Activated T-helper 1 cell treated with Interleukin-2 at 50 U/mL for 16 hours (primary cell): ENCODE measurements around the gene RAB11B.
A peak's percentile ranks its signal among the peaks of the same experiment; 100 is the strongest.
"Not testable (repeated sequence)": the region's sequence is repeated elsewhere in the genome, so short reads cannot be mapped to it uniquely, and the experiment has no call there.

Experiments used
- DNase-seq: peaks from one replicate; pipeline ENCODE4 v3.0.0-alpha.2; 2020; ENCODE audit warnings: low read depth

RAB11B gene

DNA sequence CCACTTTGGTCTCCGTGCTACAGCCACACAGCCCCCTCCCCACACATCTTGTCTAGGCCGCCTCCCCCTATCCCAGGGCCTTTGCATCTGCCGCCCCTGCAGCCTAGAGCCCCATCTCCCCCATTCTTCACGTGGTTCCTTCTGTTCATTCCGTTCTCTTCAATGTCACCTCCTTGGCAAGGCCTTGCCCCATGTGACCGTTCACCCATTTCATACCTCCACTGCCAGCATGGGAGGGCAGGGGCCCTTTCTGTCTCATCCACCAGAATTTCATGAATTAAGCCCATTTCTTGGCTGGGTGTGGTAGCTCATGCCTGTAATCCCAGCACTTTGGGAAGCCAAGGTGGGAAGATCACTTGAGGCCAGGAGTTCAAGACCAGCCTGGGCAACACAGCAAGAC, 38.9 kb downstream of the RAB11B start:
- no peak for DNase-seq

DNA sequence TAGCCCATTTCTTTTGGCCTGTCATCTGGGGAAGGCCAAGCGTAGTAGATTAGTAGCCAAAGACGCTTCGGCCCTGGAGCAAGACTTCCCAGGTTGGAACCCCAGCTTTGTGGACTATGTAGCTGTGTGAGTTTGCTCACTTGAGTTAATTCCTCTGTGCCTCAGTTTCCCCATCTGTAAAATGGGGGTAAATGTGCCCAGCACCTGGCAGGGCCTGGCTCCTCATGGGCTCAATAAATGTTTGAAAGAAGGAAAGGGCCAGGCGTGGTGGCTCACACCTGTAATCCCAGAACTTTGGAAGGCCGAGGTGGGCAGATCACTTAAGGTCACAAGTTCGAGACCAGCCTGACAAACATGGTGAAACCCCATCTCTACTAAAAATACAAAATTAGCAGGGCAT, 39.7 kb downstream of the RAB11B start:
- DNase-seq: no peak

DNA sequence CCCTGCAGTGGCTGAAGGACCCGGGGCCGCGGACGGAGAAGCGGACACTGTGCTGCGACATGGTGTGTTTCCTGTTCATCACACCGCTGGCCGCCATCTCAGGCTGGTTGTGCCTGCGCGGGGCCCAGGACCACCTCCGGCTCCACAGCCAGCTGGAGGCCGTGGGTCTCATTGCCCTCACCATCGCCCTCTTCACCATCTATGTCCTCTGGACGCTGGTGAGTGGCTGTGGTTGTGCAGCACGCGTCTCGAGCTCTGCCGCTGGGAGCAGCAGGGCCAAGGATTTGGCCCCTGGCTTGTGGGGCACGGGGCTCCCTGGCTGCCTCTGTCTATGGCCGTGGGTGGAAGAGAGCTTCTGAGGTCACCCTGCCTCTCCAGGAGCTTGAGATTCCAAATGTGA, 40.5 kb downstream of the RAB11B start:
- no peak for DNase-seq

DNA sequence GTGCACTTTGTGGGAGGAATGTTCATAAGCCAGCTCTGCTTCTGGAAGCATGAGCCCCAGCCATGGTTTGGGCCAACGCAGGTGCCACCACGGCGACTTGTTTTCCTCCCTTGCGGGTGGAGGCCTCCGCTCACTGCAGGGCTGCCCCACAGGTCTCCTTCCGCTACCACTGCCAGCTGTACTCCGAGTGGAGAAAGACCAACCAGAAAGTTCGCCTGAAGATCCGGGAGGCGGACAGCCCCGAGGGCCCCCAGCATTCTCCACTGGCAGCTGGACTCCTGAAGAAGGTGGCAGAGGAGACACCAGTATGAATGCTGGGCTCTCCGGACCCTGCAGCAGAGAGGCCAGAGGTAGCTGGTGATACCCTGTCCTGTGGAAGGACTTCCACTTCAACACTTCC, 48.1 kb downstream of the RAB11B start:
- no peak for DNase-seq

DNA sequence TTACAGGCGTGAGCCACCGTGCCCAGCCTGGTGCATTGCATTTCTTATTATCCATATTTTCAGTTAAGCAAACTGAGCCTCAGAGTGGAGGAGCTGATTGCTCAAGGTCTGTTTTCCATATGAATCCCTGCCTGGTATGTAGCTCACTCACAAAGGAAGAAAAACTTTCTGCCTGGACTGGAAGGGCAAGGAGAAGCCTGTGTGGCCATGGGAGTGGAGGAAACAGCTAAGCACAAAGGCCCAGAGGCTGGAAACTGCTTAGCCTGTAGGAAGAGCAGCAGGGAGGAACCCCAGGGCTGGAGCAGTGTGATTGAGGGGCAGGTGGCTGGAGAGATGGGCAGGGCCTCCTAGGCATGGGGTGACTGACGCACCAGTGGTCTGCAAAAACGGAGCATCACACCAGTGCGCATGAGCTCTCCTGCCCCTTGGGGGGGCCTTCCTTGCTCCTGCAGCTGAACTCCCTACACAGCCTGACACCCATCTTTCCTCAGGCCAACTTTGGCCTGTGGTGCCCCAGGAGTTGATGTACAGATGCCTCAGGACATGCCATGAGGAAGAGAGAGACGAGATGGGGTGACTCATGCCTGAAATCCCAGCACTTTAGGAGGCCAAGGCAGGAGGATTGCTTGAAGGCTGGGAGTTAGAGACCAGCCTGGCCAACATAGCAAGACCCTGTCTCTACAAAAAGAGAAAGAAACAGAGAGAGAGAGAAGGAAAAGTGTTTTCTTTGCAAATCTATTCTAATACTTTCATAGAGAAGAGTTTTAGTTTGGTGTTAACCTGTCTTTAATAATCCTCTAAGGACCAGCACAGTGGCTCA, 51.8 kb downstream of the RAB11B start:
- DNase-seq: no peak

DNA sequence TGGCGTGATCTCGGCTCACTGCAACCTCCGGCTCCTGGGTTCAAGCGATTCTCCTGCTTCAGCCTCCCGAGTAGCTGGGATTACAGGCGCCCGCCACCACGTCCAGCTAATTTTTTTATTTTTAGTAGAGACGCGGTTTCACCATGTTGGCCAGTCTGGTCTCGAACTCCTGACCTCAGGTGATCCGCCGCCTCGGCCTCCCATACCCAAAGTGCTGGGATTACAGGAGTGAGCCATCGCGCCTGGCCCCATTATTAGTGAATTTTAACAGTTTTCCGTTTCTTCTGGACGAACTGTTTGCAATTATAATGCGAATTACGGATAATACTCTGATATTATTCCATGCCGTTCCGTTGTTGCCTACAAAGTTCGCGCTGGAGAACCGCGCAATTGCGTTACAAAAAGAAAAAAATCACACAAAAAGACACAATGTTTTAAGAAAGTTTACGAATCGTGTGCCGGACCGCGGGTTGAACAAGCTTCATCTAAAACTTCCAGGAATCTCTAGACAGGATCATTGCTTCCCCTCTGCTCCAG, 54.0 kb downstream of the RAB11B start:
- DNase-seq: not testable (repeated sequence)

DNA sequence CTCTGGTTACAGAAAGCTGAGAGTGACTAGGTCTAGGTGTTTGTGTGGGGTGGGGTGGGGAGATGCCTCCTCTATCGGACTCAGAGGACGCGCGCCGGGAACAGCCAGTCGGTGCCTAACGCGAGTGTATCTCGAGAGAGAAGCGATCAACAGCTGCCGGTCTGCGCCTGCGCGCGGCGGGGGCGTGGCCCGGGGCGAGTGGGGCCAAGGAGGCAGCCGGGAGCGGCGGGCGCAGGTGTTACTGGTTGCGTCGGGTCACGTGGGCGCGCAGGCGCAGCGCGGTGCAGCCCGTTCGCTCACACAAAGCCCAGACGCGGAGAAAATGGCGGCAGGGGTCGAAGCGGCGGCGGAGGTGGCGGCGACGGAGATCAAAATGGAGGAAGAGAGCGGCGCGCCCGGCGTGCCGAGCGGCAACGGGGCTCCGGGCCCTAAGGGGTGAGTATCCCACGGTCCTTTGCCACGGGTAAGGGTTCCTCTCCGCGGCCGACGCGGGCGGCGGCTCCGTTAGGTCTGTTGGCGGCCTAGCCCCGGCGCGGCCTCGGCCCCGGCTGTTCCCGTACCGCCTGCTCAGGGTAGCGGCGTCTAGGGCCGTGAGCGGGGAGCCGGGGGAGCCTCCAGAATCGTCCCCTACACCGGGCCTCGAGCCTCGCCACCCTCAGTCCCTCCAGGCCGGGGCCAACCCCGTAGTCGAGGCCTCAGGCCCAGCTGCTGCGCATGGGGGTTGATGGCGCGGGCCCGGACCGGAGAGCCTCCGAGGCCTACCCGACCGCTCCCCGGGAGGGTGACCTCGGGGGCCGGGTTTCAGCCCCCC, 54.7 kb downstream of the RAB11B start, which contains the start of gene HNRNPM:
Gene HNRNPM, plus strand, starts transcription at position 299 of the 811 bp plus-strand sequence. Its CDS starts 24 bp downstream, at position 323.
- peak; percentile 100 for DNase-seq

DNA sequence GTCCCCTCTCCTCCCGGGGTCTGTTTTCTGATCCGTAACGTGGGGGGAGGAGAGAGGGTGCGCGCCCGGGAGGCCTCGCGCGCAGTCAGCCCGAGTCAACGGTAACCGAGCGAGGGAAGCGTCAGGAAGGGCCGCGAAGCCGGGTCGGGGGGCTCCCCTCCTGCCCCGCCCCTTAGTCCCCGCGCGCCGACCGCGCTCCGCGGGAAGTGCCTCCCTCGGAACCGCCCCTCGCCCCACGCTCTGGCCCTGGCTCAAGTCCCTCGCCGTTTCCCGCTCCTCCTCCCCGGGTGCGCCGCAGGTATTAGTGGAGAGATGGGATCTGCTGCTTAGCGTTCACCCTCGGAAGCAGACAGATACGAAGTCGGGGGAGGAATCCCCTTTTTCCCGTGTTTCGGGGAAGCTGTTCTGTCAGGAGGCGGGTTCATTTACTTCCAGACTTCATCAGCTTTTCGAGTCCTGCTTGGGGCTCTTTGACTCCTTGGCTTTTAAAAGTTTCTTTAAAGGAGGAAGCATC, 55.4 kb downstream of the RAB11B start:
- DNase-seq: peak; percentile 17

DNA sequence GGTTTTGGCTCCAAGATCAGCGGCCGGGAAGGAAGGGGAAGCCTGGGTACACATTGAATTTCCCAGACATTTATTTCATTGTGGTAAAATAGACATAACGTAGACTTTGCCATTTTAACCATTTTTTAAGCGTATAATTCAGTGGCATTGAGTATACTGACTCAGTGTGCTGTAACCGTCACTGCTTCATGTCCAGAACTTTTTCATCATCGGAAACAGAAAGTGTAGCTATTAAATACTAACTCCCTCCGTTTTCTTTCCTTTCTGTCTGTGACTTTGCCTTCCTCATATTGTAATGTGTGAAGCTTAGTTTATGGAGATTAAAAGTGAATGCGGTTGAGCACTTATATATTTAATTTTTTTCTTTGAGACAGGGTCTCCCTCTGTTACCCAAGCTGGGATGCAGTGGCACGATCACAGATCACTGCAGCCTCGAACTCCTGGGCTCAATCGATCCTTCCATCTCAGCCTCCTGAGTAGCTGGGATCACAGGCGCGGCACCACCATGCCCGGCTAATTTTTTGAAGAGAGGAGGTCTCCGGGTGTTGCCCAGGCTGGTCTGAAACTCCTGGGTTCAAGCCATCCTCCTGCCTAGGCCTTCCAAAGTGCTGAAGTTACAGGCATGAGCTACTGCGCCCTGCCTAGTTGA, 56.0 kb downstream of the RAB11B start:
- no peak for DNase-seq

DNA sequence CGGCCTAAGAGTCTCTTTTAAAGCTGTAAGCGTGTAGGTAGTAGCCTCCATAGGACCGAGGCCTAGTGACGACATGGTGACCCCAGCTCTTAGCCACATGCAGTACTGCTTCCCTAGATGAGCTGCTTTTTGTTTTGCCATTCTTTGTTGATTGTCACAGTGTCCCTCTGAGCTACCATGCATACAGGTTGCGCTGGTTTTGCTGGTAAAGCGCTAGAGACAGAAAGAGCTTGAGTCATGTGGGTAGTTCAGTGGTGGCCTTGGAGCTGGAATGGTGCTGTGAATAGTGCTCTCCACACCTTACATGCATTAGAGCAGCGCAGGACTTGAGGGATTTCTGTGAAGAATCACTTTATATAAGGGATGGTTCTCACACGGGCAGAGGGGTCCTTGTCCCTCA, 59.7 kb downstream of the RAB11B start:
- no peak for DNase-seq

DNA sequence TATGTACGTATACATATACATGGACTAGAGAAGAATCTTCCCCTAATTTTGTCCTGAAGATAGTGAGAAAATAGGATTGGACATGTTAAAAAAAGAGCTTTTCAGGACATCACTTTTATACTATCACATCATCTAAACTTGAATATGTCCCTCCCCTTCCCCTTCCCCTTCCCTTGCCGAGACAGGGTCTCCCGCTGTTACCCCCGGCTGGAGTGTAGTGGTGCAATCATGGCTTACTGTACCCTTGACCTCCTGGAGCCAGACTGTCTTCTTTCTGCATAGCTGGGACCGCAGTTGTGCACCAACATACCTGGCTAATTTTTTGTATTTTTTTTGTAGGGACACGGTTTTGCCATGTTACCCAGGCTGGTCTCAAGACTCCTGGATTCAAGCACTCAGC, 61.2 kb downstream of the RAB11B start:
- DNase-seq: no peak

DNA sequence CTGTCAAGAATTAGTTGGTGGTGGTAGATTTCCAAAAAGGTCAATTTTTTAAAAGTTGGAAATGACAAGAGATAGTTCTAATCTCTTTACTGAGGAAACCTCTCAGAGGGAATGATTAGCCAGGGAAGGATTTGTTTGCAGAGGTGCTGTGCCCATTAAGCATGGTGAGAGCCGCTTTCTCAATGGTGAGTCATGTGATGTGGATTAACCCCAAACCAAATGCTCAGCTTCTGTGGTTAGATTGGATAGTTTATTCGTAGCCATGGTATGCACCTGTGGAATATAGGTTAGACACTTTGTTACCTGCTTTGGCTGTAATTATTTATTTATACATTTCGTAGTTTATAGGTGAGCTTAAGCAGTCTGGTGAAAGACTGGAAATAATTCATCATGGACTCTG, 61.7 kb downstream of the RAB11B start:
- no peak for DNase-seq

DNA sequence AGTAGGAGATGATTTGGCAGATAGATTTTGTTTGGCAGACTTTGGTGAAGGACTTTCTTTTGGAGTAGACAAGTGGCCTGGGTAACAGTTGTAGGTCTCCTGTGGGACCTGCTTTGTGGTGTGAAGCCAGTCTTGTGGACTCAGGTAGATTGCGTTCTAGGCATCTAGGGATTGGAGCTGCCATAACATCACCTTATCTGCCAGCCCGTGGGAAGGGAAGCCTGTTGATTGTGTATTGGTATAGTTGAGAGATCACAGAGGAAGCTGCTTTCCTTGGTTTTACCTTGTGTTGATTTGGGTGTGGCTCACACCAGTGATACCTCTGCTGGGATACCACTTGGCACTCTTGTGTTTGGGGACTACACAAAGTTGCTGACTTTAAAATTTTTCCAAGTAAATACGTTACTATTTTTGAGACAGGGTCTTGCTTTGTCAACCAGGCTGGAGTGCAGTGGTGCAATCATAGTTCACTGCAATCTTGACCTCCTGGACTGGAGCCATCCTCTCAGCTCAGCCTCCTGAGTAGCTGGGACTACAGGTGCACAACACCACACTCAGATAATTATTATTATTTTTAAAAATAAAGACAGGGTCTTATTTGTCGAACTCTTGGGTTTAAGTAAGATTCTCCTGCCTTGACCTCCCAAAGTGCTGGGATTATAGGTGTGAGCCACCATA, 62.4 kb downstream of the RAB11B start:
- no peak for DNase-seq

DNA sequence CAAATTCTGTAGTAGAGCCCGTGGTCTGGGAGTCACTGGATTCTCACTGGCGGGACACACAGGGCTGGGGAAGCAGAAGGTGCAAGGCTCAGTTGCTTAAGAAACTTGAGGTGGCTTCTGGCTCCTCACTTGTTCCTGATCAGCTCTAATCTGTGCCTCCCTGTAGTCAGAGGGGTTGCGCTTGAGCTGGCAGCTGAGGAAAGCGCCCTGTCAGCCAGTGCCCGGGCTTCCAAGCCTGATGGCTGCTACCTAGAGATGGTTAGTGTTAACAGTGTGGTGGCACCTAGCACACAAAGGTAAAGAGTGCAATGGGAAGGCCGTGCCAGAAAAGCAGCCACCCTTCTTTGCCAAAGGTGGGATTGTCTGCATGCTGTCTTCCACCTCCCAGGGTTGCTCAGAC, 63.5 kb downstream of the RAB11B start:
- DNase-seq: no peak
